Left renal cortex interstitium (tissue), 4 donors: ENCODE measurements around the gene ZPBP2. TPM values are rescaled to one million over a fixed set of nuclear protein-coding genes. Genes with fewer than 3 reads are reported as not detected.

Source experiments
- polyA plus RNA-seq, 4 donors: library from polyadenylated mRNA; unstranded; fragments of 120-200 nt; gene quantifications; one replicate each; pipeline ENCODE4 v1.2.1, GENCODE V29; 2013; ENCODE audit not compliant: insufficient read length in 4 of 4

ZPBP2 gene
- polyA plus RNA-seq, 4 donors, result not detected

Other genes starting within 250 kb of the ZPBP2 start
- 10 to 100 TPM; 10.9 to 19.8 (median 14.1) TPM for gene PPP1R1B, start 241.2 kb upstream of the ZPBP2 start, polyA plus RNA-seq
- 10 to 100 TPM; 44.2 to 57.8 (median 47.0) TPM for gene STARD3, start 231.1 kb upstream of the ZPBP2 start, polyA plus RNA-seq
- gene TCAP, start 202.9 kb upstream of the ZPBP2 start, polyA plus RNA-seq, result 1 to 10 TPM; 1.1 to 2.2 (median 1.7) TPM
- gene PNMT, start 199.7 kb upstream of the ZPBP2 start, polyA plus RNA-seq, result 1 to 10 TPM; 2.1 to 4.5 (median 2.7) TPM
- gene PGAP3, start 180.1 kb upstream of the ZPBP2 start, polyA plus RNA-seq, result 10 to 100 TPM; 36.7 to 48.7 (median 43.1) TPM
- gene ERBB2, start 168.1 kb upstream of the ZPBP2 start, polyA plus RNA-seq, result 100 to 1,000 TPM; 173 to 226 (median 187) TPM
- 10 to 100 TPM; 32.3 to 44.6 (median 36.6) TPM for gene MIEN1, start 137.7 kb upstream of the ZPBP2 start, polyA plus RNA-seq
- 10 to 100 TPM; 30.0 to 52.1 (median 37.1) TPM for gene GRB7, start 130.3 kb upstream of the ZPBP2 start, polyA plus RNA-seq
- gene IKZF3, start 3.9 kb upstream of the ZPBP2 start, polyA plus RNA-seq, result under 1 TPM; 0.14 to 0.33 (median 0.25) TPM
- gene GSDMB, start 50.4 kb downstream of the ZPBP2 start, polyA plus RNA-seq, result 10 to 100 TPM in 2 of 4 donors, 1 to 10 TPM in 2; 6.3 to 31.4 (median 19.2) TPM
- gene ORMDL3, start 59.4 kb downstream of the ZPBP2 start, polyA plus RNA-seq, result 100 to 1,000 TPM in 2 of 4 donors, 10 to 100 TPM in 2; 84.0 to 115 (median 96.1) TPM
- under 1 TPM in 1 of 4 donors, not detected in 3; 0.17 TPM for gene LRRC3C, start 59.5 kb downstream of the ZPBP2 start, polyA plus RNA-seq
- 1 to 10 TPM in 3 of 4 donors, under 1 TPM in 1; 0.49 to 3.6 (median 2.0) TPM for gene GSDMA, start 94.8 kb downstream of the ZPBP2 start, polyA plus RNA-seq
- 100 to 1,000 TPM; 103 to 127 (median 117) TPM for gene PSMD3, start 112.6 kb downstream of the ZPBP2 start, polyA plus RNA-seq
- gene CSF3, start 147.2 kb downstream of the ZPBP2 start, polyA plus RNA-seq, result not detected
- 100 to 1,000 TPM in 2 of 4 donors, 10 to 100 TPM in 2; 83.3 to 152 (median 114) TPM for gene MED24, start 186.2 kb downstream of the ZPBP2 start, polyA plus RNA-seq
- gene THRA, start 194.8 kb downstream of the ZPBP2 start, polyA plus RNA-seq, result 10 to 100 TPM; 44.5 to 61.0 (median 57.8) TPM
- gene NR1D1, start 232.4 kb downstream of the ZPBP2 start, polyA plus RNA-seq, result 1 to 10 TPM; 3.7 to 4.7 (median 3.7) TPM